Measurements from ENCODE around the gene CD99L2.

GRCh38 chrX:150781677-150782076 is 116.8 kb downstream of the CD99L2 start:
- TF ChIP-seq POLR2A (IDR thresholded peaks at IDR 0.05; ENCODE audit: low read depth, low read length) (no peak), JUND (IDR thresholded peaks at IDR 0.05; ENCODE audit: low read depth, low read length) (no peak), BMI1 (IDR thresholded peaks at IDR 0.05; ENCODE audit: borderline replicate concordance) (no peak), PBX3 (IDR thresholded peaks at IDR 0.05; ENCODE audit: insufficient replicate concordance, low read depth, low read length) (no peak), SIN3A (IDR thresholded peaks at IDR 0.05; ENCODE audit: low read depth, low read length) (no peak), CTCF (IDR thresholded peaks at IDR 0.05 in 2 of 3, conservative IDR thresholded peaks at IDR 0.05 in 1 of 3; ENCODE audit: control insufficient read depth in 2 of 3, extremely low read depth in 1 of 3, insufficient read depth in 1 of 3, low read depth in 3 of 3, low read length in 3 of 3) (no peak), NR2F1 (conservative IDR thresholded peaks at IDR 0.05) (no peak), NBN (IDR thresholded peaks at IDR 0.05) (no peak), USF2 (IDR thresholded peaks at IDR 0.05; ENCODE audit: borderline replicate concordance, low read depth, low read length) (no peak), EZH2 (IDR thresholded peaks at IDR 0.05; ENCODE audit: borderline replicate concordance, control insufficient read depth, low read depth, low read length) (no peak), YY1 (IDR thresholded peaks at IDR 0.05; ENCODE audit: low read depth, low read length) (no peak), HDGF (IDR thresholded peaks at IDR 0.05) (no peak), FOXM1 (IDR thresholded peaks at IDR 0.05; ENCODE audit: low read depth, low read length) (no peak)

Measured in GM12878 (cell line).